GM12878 (cell line): ENCODE results near the gene SSU72. TPM values are rescaled to one million over a fixed set of nuclear protein-coding genes. Genes with fewer than 3 reads are reported as not detected.

Experiments used
- ATAC-seq: fragments of 200-7000 bp; cut with Tn5 transposase; 3 replicates; pipeline ENCODE4 v1.9.1; 2020; ENCODE audit warnings: mild to moderate bottlenecking, moderate library complexity
- BruUV-seq: library from RNA; stranded (reverse); fragments of 400-500 nt; replicated peaks from 2 replicates; lab custom pipeline; 2021; lab: Mats Ljungman, UMichigan
- CTCF ChIA-PET: fragments of 300-600 bp; sonication (Branson Sonifier 250); formaldehyde crosslinking; extraction: SDS; loops from one replicate; lab custom pipeline; 2021; ENCODE audit warnings: inconsistent platforms; lab: Yijun Ruan, JAX
- POLR2A ChIA-PET: fragments of 350-600 bp; formaldehyde crosslinking; extraction: SDS; loops from one replicate; lab custom pipeline; 2021; ENCODE audit warnings: inconsistent platforms; lab: Charles Lee
- RAD21 ChIA-PET: fragments of 300-600 bp; sonication (Branson Sonifier 250); formaldehyde crosslinking; loops from one replicate; lab custom pipeline; 2023; ENCODE audit warnings: antibody characterized with exemption; ENCODE audit not compliant: unreplicated experiment; lab: Charles Lee
- SMC1A ChIA-PET: fragments of 300-600 bp; sonication (Branson Sonifier 250); formaldehyde crosslinking; loops from one replicate; lab custom pipeline; 2023; ENCODE audit not compliant: unreplicated experiment, uncharacterized antibody; lab: Charles Lee
- DNase-seq: peaks from one replicate; pipeline ENCODE4 v3.0.0-alpha.2; 2011; ENCODE audit warnings: low read depth, low spot score
- FAIRE-seq: peaks from 3 replicates; lab custom pipeline; 2011; peaks lifted over from hg19 to GRCh38; lab: Jason Lieb, UNC
- H2AFZ ChIP-seq: 2 replicates; pipeline ENCODE4 v1.6.0; 2011; ENCODE audit warnings: low read depth, low read length, control low read depth; ENCODE audit not compliant: control insufficient read depth
- H3K27ac ChIP-seq: 2 replicates; pipeline ENCODE4 v1.5.1; 2011; ENCODE audit warnings: control low read depth; ENCODE audit not compliant: control insufficient read depth, insufficient read depth
- H3K27me3 ChIP-seq, 2 experiments: replicated peaks in 1 of 2; 2 replicates each; pipeline versions ENCODE4 v1.6.0 to v1.6.1; 2011; ENCODE audit warnings: low read length in 1 of 2; ENCODE audit not compliant: control insufficient read depth in 2 of 2, insufficient read depth in 2 of 2
- H3K36me3 ChIP-seq, 2 experiments: 2 replicates each; pipeline ENCODE4 v1.5.1; 2011; ENCODE audit warnings: low read length in 1 of 2; ENCODE audit not compliant: control insufficient read depth in 2 of 2, insufficient read depth in 2 of 2
- H3K4me1 ChIP-seq: 2 replicates; pipeline ENCODE4 v1.6.1; 2011; ENCODE audit warnings: mild to moderate bottlenecking, low read length, moderate library complexity, mixed read lengths; ENCODE audit not compliant: control insufficient read depth, insufficient read depth
- H3K4me2 ChIP-seq: 2 replicates; pipeline ENCODE4 v1.6.0; 2011; ENCODE audit warnings: control low read depth; ENCODE audit not compliant: control insufficient read depth, insufficient read depth
- H3K4me3 ChIP-seq: fragments of 200-600 bp; sonication (generic); 2 replicates; pipeline ENCODE4 v1.5.1; 2016
- H3K79me2 ChIP-seq: 2 replicates; pipeline ENCODE4 v1.6.0; 2011; ENCODE audit warnings: low read length; ENCODE audit not compliant: control insufficient read depth, insufficient read depth
- H3K9ac ChIP-seq: 2 replicates; pipeline ENCODE4 v1.8.0; 2011; ENCODE audit warnings: low read length, control low read depth, mixed read lengths; ENCODE audit not compliant: control insufficient read depth, insufficient read depth
- H3K9me3 ChIP-seq: replicated peaks from 3 replicates; pipeline ENCODE4 v1.5.1; 2011; ENCODE audit warnings: mild to moderate bottlenecking, low read length; ENCODE audit not compliant: control insufficient read depth, insufficient read depth
- H4K20me1 ChIP-seq: 2 replicates; pipeline ENCODE4 v1.6.0; 2011; ENCODE audit not compliant: control insufficient read depth, insufficient read depth
- CUX1 ChIP-seq: IDR thresholded peaks from 2 replicates; pipeline ENCODE4 v1.6.1; 2012; ENCODE audit warnings: improper control_type of control experiment, low read depth, low read length; ENCODE audit not compliant: insufficient replicate concordance
- RELB ChIP-seq: fragments of 450-650 bp; IDR thresholded peaks from 2 replicates; pipeline ENCODE4 v1.6.1; 2017; ENCODE audit warnings: low read depth, mild to moderate bottlenecking, moderate library complexity
- WGBS: methylation state at CpG from one replicate; pipeline ENCODE4 v1.1.6; 2016; ENCODE audit warnings: low lambda C conversion rate; ENCODE audit not compliant: insufficient replicate concordance, insufficient coverage; ENCODE audit errors: missing lambda C conversion rate; 5-methylcytosine and 5-hydroxymethylcytosine counted together
- in situ Hi-C: fragments of 300-500 bp; cut with MboI; formaldehyde crosslinking; loops from 9 replicates; pipeline ENCODE4 v1.14.3; 2018; ENCODE audit warnings: mixed read lengths
- intact Hi-C: fragments of 100-400 bp; cut with micrococcal nuclease; formaldehyde crosslinking; loops from one replicate; pipeline ENCODE4 v1.14.2; 2022; ENCODE audit not compliant: unreplicated experiment
- polyA plus RNA-seq, 11 experiments: library from polyadenylated mRNA; depleted of rRNA in 4 of 11; unstranded in 6 of 11; stranded (reverse) in 5 of 11; fragments of >200 nt; fragmentation: Nextera tagmentation in 4 of 11; fragmentation: Illumina TruSeq in 1 of 11; extraction: Ambion mirVana in 4 of 11; extraction: Trizol in 1 of 11; gene quantifications; 1 replicate in 1 of 11; 2 replicates in 10 of 11; pipeline versions ENCODE4 v1.2.1 to v1.2.3, GENCODE V29; 2011 to 2016; ENCODE audit warnings: inconsistent platforms in 2 of 11, missing spikeins in 2 of 11, low read depth in 1 of 11
- total RNA-seq, 4 experiments: library from RNA; depleted of rRNA in 3 of 4; stranded (reverse); fragments of >200 nt in 3 of 4; fragmentation: Illumina TruSeq in 1 of 4; extraction: Trizol in 1 of 4; gene quantifications; 2 replicates each; pipeline versions ENCODE4 v1.2.1 to v1.2.3, GENCODE V29; 2013 to 2021

SSU72 gene
- total and polyA plus RNA-seq, 10 of the 15 experiments (the other 5 are each of a cell fraction or from before 2014, with no cell fraction given): 28.6 to 172 (median 67.7) TPM

DNA sequence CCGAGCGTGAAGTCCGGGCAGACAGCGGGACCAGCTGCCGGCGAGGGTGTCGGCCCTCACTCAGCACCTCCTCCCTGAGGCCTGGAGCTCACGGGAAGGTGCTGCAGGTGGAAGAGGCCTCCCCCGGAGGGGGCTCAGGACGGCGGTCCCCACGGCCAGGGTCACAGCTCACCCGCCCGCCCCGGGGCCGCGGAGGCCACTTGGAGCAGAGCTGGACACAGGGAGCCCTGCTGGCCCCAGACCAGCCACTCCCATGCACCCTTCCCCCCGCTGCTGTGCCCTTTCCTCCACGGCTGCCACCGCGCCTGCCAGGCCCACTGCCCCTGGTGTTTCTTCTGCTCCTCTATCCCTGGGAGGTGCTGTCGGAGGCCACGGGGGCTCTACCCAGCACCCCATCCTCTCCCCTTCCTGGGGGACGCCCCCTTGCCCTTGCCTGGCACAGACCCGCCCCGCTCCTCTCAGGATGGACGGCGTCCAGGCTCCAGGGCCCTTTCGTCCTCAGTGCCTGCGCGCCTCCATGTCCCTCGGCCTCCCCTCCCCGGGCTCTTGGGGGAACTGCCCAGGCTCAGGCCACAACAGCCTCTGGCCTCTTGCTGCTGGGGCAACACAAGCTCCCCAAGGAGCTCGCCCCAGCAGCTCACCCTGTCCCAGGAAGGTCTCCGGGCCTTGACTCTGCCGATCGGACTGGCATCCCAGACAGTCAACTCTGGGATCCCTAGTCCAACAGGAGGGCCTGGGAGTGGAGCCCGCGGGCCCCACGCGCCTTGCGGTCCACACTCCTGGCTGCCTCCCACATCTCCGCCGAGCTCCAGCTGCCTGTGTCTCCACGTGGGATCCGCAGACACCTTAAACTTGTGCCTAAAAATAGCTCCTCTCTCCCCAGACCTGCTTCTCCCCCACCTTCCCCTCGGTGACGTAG, 38.4 kb downstream of the SSU72 start (continued):
- no peak for TF ChIP-seq CUX1

DNA sequence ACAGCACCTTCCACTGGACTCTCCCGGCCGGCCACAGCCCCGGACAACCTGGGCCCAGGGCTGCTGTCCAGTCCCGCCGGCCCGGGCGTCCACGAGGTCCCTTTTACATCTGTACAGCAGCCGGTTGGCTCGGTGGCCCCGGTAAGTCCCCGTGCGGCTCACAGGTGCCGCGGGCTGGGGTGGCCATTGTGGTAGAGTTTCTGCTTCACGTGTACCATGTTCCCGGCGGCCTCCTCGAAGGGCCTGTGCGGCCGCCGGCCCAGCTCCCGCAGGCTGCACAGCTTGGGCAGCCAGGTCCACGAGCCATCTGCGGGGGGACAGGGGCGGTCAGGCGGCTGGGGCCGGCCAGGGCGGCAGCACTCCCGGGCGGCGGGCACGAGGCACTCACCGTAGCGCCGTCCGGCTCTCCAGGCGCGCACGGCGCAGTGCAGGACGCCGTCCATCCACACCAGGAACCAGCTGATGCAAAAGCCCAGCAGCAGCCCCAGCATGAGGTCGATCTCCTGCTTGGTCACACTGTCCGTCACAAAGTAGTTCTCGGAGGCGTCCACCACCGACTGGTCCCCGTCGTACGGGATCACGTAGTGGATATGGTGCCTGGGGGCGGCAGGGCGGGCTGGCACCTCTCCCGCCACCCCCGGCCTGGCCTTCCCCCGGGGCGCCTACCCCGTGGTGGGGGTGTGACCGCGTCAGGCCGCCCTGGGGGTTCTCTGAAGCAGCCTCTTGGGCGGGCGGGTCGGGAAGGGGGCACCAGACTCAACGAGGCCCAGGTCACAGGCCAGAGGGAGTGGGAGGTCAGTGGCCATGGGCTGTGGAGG, 39.3 kb downstream of the SSU72 start:
- Histone ChIP-seq H3K9me3 (no peaks in the 10 kb centered on the region; the same call in 1 of the 3 replicates), H3K27ac (no peak overlapping the region), H3K4me1 (no peaks in the 10 kb centered on the region)
- ChIA-PET POLR2A (no interaction called here), CTCF (no interaction called here)
- FAIRE-seq: no peak
- TF ChIP-seq RELB: no peak
- TF ChIP-seq, all 136 proteins: peak for 0
- SMC1A ChIA-PET: no interaction called here
- no TSS peak for BruUV-seq
- Histone ChIP-seq H3K36me3 (no peaks in the 10 kb centered on the region), H3K4me3 (no peak overlapping the region), H4K20me1 (no peaks in the 10 kb centered on the region), H3K79me2 (no peaks in the 10 kb centered on the region), H3K4me2 (no peak overlapping the region), H3K9ac (no peak overlapping the region), H3K27me3 (no peaks in the 10 kb centered on the region), H2AFZ (no peak overlapping the region)
- intact Hi-C loops (no loop called here), in situ Hi-C loops (no loop called here)
- ATAC-seq: no peak
- RAD21 ChIA-PET: no interaction called here
- WGBS: 94% methylated on average over 19 of the region's 66 CpGs
- no peak for DNase-seq
